ENCODE data around the gene ADAM12.

Gene ADAM12

GRCh38 chr10:125964558-125964957, 423.7 kb downstream of the ADAM12 start:
- CTCF ChIA-PET, result no interaction called here
- no peaks in the 10 kb centered on the region for H3K9me3 ChIP-seq (ENCODE audit: control insufficient read depth, insufficient read depth, low read depth, low read length)
- TF ChIP-seq ZNF391 (tag by site-specific recombination; IDR thresholded peaks at IDR 0.05; ENCODE audit: borderline replicate concordance, low read depth), result no peak
- TF ChIP-seq ZNF140 (tag by site-specific recombination; IDR thresholded peaks at IDR 0.05), result peak; percentile 92; the same call in 1 of the 2 replicates
- no peak overlapping the region for H3K27ac ChIP-seq (ENCODE audit: extremely low read depth, low read depth, low read length)
- no peak overlapping the region for H3K4me3 ChIP-seq (ENCODE audit: low read depth, low read length)
- POLR2A ChIA-PET, result no interaction called here
- no peaks in the 10 kb centered on the region for H3K36me3 ChIP-seq (ENCODE audit: control insufficient read depth in 2 of 2, insufficient read depth in 1 of 2, low read length in 2 of 2)
- H3K4me1 ChIP-seq (ENCODE audit: control insufficient read depth, insufficient read depth, low read length), result no peaks in the 10 kb centered on the region
